ENCODE results near the gene CMC2.

- no peak for TF ChIP-seq CTCF (IDR thresholded peaks at IDR 0.05; ENCODE audit: insufficient read depth, low read length)
- TF ChIP-seq POLR2AphosphoS5 (IDR thresholded peaks at IDR 0.05; ENCODE audit: low read depth): no peak
- TF ChIP-seq REST (IDR thresholded peaks at IDR 0.05; ENCODE audit: insufficient replicate concordance, low read depth): no peak
- no peak for TF ChIP-seq GABPA (IDR thresholded peaks at IDR 0.05; ENCODE audit: low read depth)
Measured at GRCh38 chr16:80990577-80990976, 16.1 kb downstream of the CMC2 start.
